ENCODE data around the gene KIFBP. TPM values are rescaled to one million over a fixed set of nuclear protein-coding genes. Genes with fewer than 3 reads are reported as not detected.

Gene KIFBP
- total RNA-seq, 2 experiments from 2014 or later, result 4.2 TPM

DNA sequence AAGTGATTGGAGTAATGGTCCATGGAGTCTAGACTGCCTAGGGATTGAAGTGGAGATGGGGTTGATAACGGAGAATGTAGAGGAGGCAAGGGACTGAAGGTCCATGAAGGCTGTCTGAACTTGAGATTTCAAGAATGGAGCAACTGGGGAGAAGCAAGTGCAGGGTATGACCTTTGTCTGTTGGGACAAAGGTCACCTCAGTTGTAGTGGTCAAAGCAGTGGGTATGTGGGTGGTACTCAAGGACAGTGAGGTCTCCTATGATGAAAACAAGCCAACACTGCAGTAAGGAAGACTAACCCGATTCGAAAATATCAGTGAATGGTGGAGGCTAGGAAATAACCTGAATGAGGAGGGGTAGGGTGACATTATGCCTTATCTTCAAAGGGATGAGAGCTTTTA, 38.0 kb upstream of the KIFBP start:
- no peaks in the 10 kb centered on the region for H3K27me3 ChIP-seq (ENCODE audit: control insufficient read depth in 1 of 2, insufficient read depth in 2 of 2, low read length in 2 of 2)
- CTCF ChIA-PET, result no interaction called here

DNA sequence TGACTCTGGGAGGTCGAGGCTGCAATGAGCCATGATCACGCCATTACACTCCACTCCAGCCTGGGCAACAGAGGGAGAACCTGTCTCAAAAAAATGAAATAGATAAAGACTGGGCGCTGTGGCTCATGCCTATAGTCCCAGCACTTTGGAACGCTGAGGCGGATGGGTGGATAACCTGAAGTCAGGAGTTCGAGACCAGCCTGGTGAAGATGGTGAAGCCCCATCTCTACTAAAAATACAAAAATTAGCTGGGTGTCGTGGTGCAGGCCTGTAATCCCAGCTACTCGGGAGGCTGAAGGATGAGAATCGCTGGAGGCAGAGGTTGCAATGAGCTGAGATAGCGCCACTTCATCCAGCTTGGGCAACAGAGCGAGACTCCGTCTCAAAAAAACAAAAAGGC, 33.7 kb upstream of the KIFBP start:
- Histone ChIP-seq H3K9me3 (ENCODE audit: control insufficient read depth in 1 of 2, insufficient read depth in 1 of 2, low read length in 2 of 2) (no peaks in the 10 kb centered on the region), H3K27me3 (ENCODE audit: control insufficient read depth in 1 of 2, insufficient read depth in 2 of 2, low read length in 2 of 2) (no peaks in the 10 kb centered on the region), H3K27ac (ENCODE audit: low read depth in 1 of 2, low read length in 2 of 2) (peak overlapping the region in 1 of 2 donors; percentile 100), H3K4me1 (ENCODE audit: insufficient read depth, low read length) (peaks cover 44% of the 10 kb centered on the region), H3K4me3 (ENCODE audit: low read length) (no peak overlapping the region), H3K36me3 (ENCODE audit: insufficient read depth, low read length) (peaks cover 16% of the 10 kb centered on the region)
- Mint-ChIP-seq H3K4me3 (peak overlapping the region; percentile 36), H3K9me3 (no peaks in the 10 kb centered on the region), H3K27ac (peak overlapping the region; percentile 94), H3K27me3 (no peaks in the 10 kb centered on the region), H3K4me1 (ENCODE audit: low read depth) (peaks cover 41% of the 10 kb centered on the region), H3K36me3 (ENCODE audit: low read depth) (peaks cover 35% of the 10 kb centered on the region)
- no peak for ATAC-seq (ENCODE audit: poor library complexity)
- no peak for DNase-seq
- intact Hi-C loops (cut with DNase I, micrococcal nuclease), result loop anchor here (1.0 to 10.0 kb wide), 7 partner anchors 32 to 1070 kb away; partner anchors contain the start of genes CCAR1 (in 1 of the 2), KIFBP (in 1 of the 2), RUFY2 (in 1 of the 2) and SIRT1 (in 1 of the 2)
- TF ChIP-seq, protein P1, sequence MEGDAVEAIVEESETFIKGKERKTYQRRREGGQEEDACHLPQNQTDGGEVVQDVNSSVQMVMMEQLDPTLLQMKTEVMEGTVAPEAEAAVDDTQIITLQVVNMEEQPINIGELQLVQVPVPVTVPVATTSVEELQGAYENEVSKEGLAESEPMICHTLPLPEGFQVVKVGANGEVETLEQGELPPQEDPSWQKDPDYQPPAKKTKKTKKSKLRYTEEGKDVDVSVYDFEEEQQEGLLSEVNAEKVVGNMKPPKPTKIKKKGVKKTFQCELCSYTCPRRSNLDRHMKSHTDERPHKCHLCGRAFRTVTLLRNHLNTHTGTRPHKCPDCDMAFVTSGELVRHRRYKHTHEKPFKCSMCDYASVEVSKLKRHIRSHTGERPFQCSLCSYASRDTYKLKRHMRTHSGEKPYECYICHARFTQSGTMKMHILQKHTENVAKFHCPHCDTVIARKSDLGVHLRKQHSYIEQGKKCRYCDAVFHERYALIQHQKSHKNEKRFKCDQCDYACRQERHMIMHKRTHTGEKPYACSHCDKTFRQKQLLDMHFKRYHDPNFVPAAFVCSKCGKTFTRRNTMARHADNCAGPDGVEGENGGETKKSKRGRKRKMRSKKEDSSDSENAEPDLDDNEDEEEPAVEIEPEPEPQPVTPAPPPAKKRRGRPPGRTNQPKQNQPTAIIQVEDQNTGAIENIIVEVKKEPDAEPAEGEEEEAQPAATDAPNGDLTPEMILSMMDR (IDR thresholded peaks at IDR 0.05), result no peak
- CTCF ChIA-PET, result interaction anchor here (0.6 to 2.5 kb wide), 9 partner anchors 11 to 144 kb away, joined by 3 to 6 read pairs (median 5); partner anchors contain the start of gene DDX50
- POLR2A ChIA-PET, result interaction anchor here (0.7 to 3.9 kb wide), 16 partner anchors 8 to 446 kb away, joined by 3 to 24 read pairs (median 4); partner anchors contain the start of genes DDX50, KIFBP and SRGN

More for the DNA sequence above, 38.0 kb upstream of the KIFBP start:
- no peaks in the 10 kb centered on the region for H3K9me3 ChIP-seq (ENCODE audit: control insufficient read depth in 1 of 2, insufficient read depth in 1 of 2, low read length in 2 of 2)
- Mint-ChIP-seq H3K27ac (no peak overlapping the region), H3K27me3 (no peaks in the 10 kb centered on the region), H3K9me3 (no peaks in the 10 kb centered on the region), H3K4me3 (no peak overlapping the region), H3K4me1 (ENCODE audit: low read depth) (peaks cover 4% of the 10 kb centered on the region), H3K36me3 (ENCODE audit: low read depth) (peaks cover 26% of the 10 kb centered on the region)
- DNase-seq (no peak), ATAC-seq (ENCODE audit: poor library complexity) (no peak)
- TF ChIP-seq, protein P1 (IDR thresholded peaks at IDR 0.05), result no peak
- no peak overlapping the region for H3K4me3 ChIP-seq (ENCODE audit: low read length)
- intact Hi-C loops (cut with DNase I, micrococcal nuclease), result loop anchor here in 1 of 2 experiments (5.0 to 10.0 kb wide), 3 partner anchors 37 to 1066 kb away; partner anchors contain the start of genes KIFBP, RUFY2 and SIRT1
- POLR2A ChIA-PET, result no interaction called here
- H3K27ac ChIP-seq (ENCODE audit: low read depth in 1 of 2, low read length in 2 of 2), result no peak overlapping the region
- peaks cover 43% of the 10 kb centered on the region for H3K36me3 ChIP-seq (ENCODE audit: insufficient read depth, low read length)
- peaks cover 11% of the 10 kb centered on the region for H3K4me1 ChIP-seq (ENCODE audit: insufficient read depth, low read length)

DNA sequence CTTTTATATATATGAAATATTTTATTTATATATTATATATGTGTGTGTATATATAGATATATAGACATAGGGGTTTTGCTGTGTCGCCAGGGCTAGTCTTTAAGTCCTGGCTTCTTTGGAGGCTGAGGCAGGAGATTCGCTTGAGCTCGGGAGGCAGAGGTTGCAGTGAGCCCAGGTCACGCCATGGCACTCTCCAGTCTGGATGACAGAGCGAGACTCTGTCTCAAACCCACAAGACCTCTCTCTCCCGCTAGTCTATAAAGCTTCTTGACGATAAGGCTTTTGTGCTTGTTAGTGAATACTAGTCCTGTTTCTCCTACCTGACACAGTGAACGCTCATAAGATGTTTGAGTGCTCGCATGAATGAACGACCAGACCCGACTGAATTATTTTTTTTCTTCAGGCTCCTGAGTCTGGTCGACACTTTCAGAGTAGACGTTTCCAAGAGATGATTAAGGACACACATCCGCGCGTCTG, 33.2 kb upstream of the KIFBP start:
- H3K4me3 Mint-ChIP-seq, result peak overlapping the region; percentile 95

More for the DNA sequence above, 33.2 kb upstream of the KIFBP start:
- peaks cover 44% of the 10 kb centered on the region for H3K4me1 ChIP-seq (ENCODE audit: insufficient read depth, low read length)
- peaks cover 39% of the 10 kb centered on the region for H3K36me3 Mint-ChIP-seq (ENCODE audit: low read depth)
- ChIA-PET CTCF (interaction anchor here (0.6 to 2.5 kb wide), 12 partner anchors 10 to 169 kb away, joined by 3 to 6 read pairs (median 4); partner anchors contain the start of gene DDX50), POLR2A (interaction anchor here (0.6 to 3.9 kb wide), 25 partner anchors 8 to 624 kb away, joined by 3 to 24 read pairs (median 5); partner anchors contain the start of genes DDX50, HNRNPH3, KIFBP and SRGN)
- DNase-seq, result peak in 4 of 14 experiments; percentile 1 to 6 (median 1)
- peak; percentile 15 for ATAC-seq (ENCODE audit: poor library complexity)
- H3K4me1 Mint-ChIP-seq (ENCODE audit: low read depth), result peaks cover 44% of the 10 kb centered on the region
- H3K27me3 ChIP-seq (ENCODE audit: control insufficient read depth in 1 of 2, insufficient read depth in 2 of 2, low read length in 2 of 2), result no peaks in the 10 kb centered on the region
- peak overlapping the region; percentile 97 for H3K4me3 ChIP-seq (ENCODE audit: low read length)
- peak overlapping the region; percentile 98 to 100 for H3K27ac ChIP-seq (ENCODE audit: low read depth in 1 of 2, low read length in 2 of 2)
- TF ChIP-seq, protein P1 (IDR thresholded peaks at IDR 0.05), result no peak
- no peaks in the 10 kb centered on the region for H3K9me3 ChIP-seq (ENCODE audit: control insufficient read depth in 1 of 2, insufficient read depth in 1 of 2, low read length in 2 of 2)
- H3K27me3 Mint-ChIP-seq, result no peaks in the 10 kb centered on the region
- H3K36me3 ChIP-seq (ENCODE audit: insufficient read depth, low read length), result peaks cover 16% of the 10 kb centered on the region
- H3K27ac Mint-ChIP-seq, result peak overlapping the region; percentile 94
- no peaks in the 10 kb centered on the region for H3K9me3 Mint-ChIP-seq
- intact Hi-C loops (cut with DNase I, micrococcal nuclease), result loop anchor here (1.0 to 10.0 kb wide), 6 partner anchors 37 to 1071 kb away; partner anchors contain the start of genes CCAR1 (in 1 of the 2), RUFY2 (in 1 of the 2), SIRT1 (in 1 of the 2) and SUPV3L1 (in 1 of the 2)
